Measurements from ENCODE around the gene HEMK1.

DNA sequence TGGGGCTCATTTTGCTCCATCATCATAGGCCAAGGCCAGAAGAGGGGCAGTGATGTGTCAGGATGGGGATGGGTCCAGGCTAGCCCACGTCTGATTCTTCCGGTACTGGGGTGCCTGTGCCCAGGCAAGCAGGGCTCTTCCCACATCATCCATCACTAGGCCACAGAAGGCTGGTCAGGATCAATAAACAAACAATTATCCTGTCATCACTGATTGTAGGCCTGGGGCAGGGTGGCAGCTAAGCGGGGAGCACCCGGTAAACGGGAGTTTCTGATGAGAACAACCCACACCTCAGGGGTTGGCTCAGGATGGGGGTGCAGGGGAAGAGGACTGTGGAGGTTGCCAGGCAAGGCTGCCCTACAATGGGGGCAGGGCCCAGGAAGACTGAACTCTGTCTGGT is 47.8 kb upstream of the HEMK1 start:
- TF ChIP-seq, protein P1, sequence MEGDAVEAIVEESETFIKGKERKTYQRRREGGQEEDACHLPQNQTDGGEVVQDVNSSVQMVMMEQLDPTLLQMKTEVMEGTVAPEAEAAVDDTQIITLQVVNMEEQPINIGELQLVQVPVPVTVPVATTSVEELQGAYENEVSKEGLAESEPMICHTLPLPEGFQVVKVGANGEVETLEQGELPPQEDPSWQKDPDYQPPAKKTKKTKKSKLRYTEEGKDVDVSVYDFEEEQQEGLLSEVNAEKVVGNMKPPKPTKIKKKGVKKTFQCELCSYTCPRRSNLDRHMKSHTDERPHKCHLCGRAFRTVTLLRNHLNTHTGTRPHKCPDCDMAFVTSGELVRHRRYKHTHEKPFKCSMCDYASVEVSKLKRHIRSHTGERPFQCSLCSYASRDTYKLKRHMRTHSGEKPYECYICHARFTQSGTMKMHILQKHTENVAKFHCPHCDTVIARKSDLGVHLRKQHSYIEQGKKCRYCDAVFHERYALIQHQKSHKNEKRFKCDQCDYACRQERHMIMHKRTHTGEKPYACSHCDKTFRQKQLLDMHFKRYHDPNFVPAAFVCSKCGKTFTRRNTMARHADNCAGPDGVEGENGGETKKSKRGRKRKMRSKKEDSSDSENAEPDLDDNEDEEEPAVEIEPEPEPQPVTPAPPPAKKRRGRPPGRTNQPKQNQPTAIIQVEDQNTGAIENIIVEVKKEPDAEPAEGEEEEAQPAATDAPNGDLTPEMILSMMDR (conservative IDR thresholded peaks at IDR 0.05; ENCODE audit: low read length), result no peak
- TF ChIP-seq EZH2phosphoT487 (IDR thresholded peaks at IDR 0.05; ENCODE audit: borderline replicate concordance, low read depth, low read length), result no peak
